AG09319 (cell line): Measurements from ENCODE around the gene ITGA11.
"Not testable (repeated sequence)": the region's sequence is repeated elsewhere in the genome, so short reads cannot be mapped to it uniquely, and the experiment has no call there.

Experiments used
- DNase-seq: peaks from one replicate; pipeline ENCODE4 v3.0.0-alpha.2; 2010; ENCODE audit warnings: low read depth; ENCODE audit errors: extremely low read depth
- TF ChIP-seq, protein P1 (sequence below): IDR thresholded peaks from 2 replicates; pipeline ENCODE4 v1.5.1; 2011; ENCODE audit warnings: low read depth, mild to moderate bottlenecking, inconsistent platforms, low read length, moderate library complexity

The ITGA11 gene

DNA sequence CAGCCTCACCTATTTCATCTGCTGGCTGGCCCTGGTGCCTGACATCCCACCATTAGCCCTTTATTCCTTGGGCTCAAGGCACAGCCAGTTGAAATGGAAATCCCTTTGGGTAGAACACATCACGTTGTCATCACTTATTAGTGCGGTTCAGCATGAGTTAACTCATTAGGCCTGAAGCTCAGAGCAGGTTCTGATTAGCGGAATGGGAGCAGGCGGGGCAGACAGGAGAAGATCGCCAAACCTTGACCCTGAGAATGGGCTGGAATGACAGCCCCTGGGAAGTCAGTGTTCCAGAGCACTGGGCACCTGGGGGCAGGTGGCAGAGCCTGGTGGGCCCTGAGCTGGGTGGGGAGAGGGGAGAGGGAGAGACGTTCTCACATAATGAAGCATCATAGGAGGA, 5.8 kb downstream of the ITGA11 start:
- TF ChIP-seq, protein P1, sequence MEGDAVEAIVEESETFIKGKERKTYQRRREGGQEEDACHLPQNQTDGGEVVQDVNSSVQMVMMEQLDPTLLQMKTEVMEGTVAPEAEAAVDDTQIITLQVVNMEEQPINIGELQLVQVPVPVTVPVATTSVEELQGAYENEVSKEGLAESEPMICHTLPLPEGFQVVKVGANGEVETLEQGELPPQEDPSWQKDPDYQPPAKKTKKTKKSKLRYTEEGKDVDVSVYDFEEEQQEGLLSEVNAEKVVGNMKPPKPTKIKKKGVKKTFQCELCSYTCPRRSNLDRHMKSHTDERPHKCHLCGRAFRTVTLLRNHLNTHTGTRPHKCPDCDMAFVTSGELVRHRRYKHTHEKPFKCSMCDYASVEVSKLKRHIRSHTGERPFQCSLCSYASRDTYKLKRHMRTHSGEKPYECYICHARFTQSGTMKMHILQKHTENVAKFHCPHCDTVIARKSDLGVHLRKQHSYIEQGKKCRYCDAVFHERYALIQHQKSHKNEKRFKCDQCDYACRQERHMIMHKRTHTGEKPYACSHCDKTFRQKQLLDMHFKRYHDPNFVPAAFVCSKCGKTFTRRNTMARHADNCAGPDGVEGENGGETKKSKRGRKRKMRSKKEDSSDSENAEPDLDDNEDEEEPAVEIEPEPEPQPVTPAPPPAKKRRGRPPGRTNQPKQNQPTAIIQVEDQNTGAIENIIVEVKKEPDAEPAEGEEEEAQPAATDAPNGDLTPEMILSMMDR, result no peak
- DNase-seq, result no peak

DNA sequence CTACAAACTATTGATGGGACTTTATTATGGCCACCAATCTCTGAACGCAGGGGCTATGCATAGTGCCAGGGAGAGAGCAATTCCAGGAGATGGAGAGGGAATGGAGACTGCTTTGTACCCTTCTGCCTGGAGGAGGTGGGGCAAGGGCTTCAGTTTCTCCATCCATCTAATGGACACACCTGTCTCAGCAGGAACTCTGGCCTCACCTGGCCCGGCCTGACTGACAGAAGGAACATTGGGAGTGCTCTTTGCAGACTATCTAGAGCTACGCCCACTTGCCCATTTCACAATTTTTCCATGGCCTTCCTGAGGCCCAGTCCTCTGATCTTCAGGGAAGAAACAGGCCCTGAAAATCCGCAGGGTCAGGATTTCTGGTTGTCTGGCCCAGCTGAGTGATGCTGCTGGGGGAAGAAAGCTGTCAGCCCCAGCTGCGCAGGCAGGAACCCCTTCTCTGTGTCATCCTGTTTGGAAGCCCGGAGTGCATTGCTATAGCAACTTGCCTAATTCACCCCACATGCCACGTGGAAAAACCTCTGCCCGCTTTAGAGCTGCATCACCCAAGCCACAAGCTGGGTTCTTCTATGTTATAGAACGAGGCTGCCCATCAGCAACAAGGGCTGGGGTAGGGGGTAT, 6.4 kb downstream of the ITGA11 start:
- TF ChIP-seq, protein P1, result no peak
- DNase-seq, result peak; percentile 28

DNA sequence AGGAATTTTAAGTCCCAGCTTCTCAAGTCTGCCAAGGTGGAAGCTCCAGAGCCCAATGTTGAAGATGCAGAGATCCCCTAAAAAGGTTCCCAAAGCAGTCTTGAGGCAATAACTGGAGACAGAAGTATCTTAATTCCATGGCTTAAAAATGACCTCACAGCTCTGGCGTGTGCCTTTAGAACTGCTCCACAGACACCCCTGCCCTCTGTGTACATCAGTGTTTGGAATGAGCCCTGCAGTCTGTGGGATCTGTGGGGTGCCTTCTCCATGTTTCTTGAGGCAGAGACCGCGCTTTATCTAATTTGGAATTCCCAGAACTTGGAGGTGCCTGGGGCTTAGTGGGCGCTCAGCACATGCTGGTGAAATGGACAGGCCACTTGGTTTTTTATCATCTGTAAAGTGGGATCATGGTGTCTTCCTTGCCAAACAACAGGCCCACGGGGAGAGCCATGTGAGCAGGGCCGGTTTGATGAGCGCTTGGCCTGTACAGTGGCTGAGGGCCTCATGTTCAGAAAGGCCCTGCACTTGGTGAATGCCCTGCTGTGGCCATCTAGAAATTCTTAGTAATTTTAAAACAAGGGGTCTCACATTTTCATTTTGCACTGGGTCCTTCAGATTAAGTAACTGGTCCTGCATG, 7.1 kb downstream of the ITGA11 start:
- no peak for DNase-seq
- TF ChIP-seq, protein P1, result no peak

DNA sequence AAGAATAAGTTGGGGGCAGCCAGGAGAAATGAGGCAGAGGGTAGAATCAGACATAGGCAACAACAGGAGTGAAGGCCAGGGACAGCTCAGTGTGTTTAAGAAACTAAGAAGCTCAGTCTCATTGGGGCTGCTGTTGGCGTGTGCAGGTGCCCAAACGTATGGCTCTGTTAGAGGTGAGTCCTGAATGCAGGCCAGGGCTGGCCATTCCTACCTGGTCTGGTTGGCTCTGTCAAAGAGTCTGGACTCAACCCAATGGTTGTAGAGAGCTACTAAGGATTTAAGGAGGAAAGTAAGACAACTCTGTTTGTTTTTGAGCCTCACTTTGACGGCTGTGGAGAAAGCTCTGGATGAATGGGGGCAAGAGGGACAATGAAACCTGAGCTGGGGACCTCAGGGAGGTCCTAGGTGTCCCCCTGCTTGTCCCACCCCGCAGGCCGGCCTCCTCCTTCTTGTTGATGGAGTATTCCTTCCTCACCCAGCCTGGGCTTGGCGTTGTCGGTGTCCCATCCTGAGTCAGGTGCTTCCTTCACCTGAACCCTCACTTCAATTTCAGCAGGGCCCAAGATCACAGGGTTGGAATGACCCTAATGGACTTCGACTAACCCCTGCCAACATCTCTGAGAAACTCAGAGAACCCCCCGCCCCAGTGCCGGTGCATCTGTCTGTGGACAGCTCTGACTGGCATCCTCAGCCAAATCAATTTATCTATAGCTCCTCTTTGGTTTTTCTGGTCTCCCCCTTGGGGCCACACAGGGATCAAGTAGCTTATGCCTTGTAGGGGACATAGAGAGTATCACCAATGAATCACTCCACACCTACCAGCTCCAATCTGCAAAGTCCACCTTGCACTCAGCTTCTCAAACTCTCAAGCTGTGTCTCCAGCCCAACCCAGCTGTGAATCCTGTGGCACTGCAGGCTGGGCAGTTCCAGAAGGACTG, 8.3 kb downstream of the ITGA11 start:
- TF ChIP-seq, protein P1, result no peak
- DNase-seq, result no peak

DNA sequence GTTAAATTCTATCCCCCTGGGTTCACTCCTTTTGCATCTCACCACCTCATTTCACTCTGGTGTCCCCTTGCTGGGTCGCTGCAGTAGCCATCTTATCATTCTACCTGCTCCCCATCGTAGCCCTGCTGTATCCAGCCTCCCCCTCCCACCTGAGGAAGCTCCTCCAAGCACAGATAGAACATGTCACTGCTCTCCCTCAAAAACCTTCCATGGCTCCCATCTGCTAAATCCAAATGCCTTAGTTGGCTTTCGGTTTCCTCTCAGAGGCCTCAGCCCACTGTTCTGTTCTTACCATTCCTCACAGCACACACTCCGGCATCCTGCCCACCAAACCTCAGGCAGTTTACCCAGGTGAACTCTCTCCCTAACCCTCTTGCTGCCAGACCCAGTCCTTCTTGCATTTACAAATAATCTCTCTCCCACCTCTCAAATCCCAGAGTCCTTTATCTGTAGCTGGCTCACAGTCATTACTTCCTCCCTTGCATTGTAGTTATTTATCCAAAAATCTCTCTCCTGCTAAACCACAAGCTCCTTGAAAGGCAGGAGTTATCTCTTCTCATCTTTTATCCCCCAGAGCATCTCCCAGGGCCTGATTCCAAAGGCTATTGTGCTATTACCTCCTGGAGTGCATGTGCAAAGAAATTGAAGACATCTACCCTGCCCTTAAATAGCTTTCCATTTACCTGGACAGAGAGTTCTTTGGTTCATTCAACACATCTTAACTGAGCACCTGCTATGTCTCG, 9.4 kb downstream of the ITGA11 start:
- not testable (repeated sequence) for DNase-seq

DNA sequence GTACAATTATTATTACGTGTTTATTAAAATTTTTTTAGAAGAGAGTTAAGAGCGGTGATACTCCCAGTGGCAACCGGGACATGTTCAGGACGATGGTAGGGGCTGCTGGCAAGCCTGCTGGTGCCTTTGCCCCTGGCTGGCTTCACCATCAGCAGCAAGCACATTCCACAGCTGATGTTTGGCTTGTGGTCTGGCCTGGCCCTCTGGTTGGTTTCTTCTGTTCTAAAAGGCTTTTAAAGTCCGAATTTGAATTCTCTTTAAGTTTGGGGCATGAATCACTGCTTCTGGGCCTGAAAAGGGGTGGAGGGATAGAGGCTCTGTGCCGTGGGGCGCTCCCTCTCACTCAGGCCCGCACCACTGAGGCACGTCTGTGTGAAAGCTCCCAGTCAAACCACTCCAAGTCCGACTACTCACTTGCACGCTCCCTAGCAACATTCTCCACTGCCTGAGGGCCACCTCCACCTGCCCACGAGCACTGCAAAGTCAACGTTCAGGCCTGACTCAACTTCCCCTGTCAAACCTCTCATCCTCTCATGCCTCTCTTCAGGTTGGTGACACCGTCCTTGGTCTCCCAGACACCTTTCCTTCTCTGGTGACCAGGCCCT, 10.1 kb downstream of the ITGA11 start:
- no peak for DNase-seq
- TF ChIP-seq, protein P1, result no peak

DNA sequence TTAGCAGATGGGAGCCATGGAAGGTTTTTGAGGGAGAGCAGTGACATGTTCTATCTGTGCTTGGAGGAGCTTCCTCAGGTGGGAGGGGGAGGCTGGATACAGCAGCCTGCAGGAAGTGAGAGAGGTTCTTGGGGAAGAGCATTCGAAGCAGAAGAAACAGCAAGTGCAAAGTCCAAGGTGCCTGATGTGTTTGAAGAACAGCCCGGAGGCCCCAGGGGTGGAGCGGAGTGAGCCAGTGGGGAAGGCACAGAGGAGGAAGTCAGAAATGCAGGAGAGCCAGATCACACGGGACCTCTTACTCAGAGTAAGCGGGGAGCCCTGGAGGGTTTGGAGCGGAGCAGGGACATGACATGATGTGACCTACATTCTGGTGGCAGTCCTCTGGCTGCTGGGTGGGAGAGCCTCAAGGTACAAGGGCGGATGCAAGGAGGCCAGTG, 10.8 kb downstream of the ITGA11 start:
- DNase-seq, result no peak
- TF ChIP-seq, protein P1, result no peak
